GM18502 (cell line): ENCODE results near the gene CACNA1A.
"Not testable (repeated sequence)": the region's sequence is repeated elsewhere in the genome, so short reads cannot be mapped to it uniquely, and the experiment has no call there.

Source experiments
- ATAC-seq: cut with Tn5 transposase; IDR thresholded peaks from one replicate; pipeline ENCODE4 v1.9.1; 2021; ENCODE audit warnings: mild to moderate bottlenecking; ENCODE audit not compliant: unreplicated experiment, poor library complexity

The CACNA1A gene

DNA sequence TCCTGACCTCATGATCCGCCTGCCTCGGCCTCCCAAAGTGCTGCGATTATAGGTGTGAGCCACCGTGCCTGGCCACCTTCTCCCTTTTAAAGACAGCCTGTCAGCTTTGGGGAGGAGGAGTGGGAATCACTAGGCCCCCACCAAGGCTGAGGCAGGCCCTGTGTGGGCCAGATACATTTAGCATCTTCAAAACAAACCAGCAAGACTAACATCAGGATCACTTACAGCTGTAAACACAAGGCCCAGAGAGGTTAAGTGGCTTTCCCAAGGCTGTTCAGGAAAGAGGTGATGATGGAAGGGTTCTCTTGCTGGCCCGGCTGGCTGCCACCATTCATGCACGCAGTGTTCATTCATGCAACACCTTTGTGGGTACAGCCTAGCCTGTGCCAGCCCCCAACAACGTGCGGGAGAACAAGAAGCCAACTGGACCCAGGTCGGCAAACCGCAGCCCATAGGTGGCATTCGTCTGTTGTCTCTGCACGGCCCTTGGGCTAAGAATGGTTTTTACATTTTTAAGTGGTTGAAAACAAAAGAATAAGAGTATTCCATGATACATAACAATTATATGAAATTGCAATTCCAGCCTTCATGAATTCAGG is 333.0 kb downstream of the CACNA1A start:
- ATAC-seq, result no peak

DNA sequence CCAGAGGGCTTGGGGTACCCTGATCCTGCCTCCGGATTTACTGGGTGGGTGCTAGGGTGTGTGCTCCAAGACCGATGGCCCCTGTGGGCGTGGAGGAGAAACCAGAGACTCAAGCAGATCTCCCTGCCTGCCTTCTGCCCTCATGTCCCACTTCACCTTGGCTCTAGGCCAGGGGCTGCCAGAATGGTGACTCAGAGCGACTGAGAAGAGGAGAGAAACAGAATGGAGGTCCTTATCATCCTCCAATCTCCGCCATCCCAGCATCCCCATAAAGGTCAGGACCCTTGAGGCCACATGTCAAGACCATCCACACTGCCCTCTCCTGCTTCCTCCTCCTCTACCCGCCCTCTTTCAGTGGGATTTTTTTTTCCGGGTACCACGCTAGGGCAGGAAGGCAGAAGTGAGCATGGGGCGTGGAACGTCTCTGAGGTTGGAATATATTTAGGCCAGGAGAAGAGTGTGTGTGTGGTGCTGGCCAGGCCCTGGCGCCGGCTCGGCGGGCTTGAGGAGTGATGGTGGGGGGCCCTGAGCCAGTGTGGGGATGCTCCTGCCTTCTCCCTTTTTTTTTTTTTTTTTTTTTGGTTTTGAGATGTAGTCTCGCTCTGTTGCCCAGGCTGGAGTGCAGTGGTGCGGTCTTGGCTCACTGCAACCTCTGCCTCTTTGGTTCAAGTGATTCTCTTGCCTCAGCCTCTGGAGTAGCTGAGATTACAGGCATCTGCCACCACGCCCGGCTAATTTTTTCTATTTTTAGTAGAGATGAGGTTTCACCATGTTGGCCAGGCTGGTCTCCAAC is 333.7 kb downstream of the CACNA1A start:
- no peak for ATAC-seq

- ATAC-seq, result no peak
Measured at GRCh38 chr19:13171146-13171545, 335.1 kb downstream of the CACNA1A start.

- ATAC-seq, result no peak
Measured at GRCh38 chr19:13169769-13170168, 336.5 kb downstream of the CACNA1A start.

- not testable (repeated sequence) for ATAC-seq
Measured at GRCh38 chr19:13166151-13166550, 340.1 kb downstream of the CACNA1A start.

DNA sequence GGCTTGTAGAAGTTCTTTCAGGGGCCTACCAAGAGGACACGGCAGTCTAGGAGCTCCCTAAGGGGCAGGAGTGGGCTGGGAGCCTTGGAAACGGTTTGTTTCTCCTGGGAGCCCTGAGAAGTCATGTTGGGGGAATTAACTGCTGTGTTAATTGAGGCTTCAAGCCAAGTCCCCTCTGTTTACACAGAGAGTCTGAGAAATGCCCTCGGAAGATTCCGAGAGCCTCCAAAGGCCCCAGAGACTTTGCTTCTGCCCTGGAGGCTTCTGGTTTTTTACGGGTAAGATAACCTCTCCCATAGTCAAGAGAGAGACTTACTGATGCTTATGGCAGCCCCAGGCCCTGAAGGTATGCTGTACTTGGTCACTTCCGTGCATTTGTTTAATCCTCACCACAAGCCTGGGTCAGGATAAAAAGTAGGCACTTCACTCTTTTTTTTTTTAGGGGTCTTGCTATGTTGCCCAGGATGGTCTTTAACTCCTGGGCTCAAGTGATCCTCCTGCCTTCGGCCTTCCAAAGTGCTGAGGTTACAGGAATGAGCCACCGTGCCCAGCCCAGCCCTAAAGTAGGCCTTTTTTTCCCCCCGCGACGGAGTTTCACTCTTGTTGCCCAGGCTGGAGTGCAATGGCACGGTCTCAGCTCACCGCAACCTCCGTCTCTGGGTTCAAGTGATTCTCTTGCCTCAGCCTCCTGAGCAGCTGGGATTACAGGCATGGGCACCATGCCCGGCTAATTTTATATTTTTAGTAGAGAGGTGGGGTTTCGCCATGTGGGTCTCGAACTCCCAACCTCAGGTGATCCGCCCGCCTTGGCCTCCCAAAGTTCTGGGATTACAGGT is 340.9 kb downstream of the CACNA1A start:
- no peak for ATAC-seq

DNA sequence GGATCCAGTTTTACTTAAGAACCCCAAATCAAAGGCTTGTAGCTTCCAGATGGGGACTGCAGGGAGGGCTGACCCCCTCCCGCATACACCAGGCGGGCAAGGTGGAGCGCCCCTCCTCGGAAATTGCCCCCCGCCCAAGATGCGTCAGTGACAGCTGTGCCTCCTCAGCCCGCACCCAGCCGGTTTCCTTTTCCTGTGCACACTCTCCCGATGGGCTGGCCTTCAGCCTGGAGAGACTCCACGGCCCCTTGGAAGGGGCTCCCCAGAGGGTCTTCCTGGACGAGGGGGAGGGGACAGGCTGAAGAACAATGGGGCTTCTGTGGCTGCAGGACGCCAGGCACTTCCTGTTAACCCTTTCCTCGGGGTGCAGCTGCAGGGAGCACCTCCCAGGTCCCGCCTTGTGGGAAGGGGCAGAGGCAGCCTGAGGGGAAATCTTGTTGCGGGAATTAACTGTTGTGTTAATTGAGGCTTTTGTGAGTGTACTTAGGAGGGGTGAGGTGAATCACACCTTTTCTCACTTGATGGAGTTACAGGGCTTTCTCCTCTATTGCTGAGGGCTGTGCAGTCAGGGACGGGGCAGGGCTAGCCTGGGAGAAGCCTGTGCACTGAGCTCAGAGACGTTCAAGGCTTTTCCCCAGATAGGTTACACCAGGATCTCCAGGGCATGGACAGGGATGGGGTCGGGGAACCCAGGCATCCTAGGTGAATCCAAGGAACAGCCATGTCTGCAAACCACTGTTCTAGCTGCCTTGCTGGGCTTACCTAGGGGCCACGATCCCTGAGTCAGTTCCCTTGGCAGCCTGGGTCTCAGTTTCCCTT is 341.7 kb downstream of the CACNA1A start:
- ATAC-seq, result no peak

- no peak for ATAC-seq
Measured at GRCh38 chr19:13163609-13164342, 342.5 kb downstream of the CACNA1A start.

- ATAC-seq, result peak; percentile 48
Measured at GRCh38 chr19:13162724-13163608, 343.3 kb downstream of the CACNA1A start.

- no peak for ATAC-seq
Measured at GRCh38 chr19:13160557-13160956, 345.7 kb downstream of the CACNA1A start.

GRCh38 chr19:13159713-13160112 is 346.6 kb downstream of the CACNA1A start:
- ATAC-seq, result no peak
